GM21381 (cell line): ENCODE data around the gene CPT1B.
"Not testable (repeated sequence)": the region's sequence is repeated elsewhere in the genome, so short reads cannot be mapped to it uniquely, and the experiment has no call there.

ENCODE experiments used
- ATAC-seq: cut with Tn5 transposase; IDR thresholded peaks from one replicate; pipeline ENCODE4 v1.9.1; 2021; ENCODE audit warnings: mild to moderate bottlenecking, moderate library complexity; ENCODE audit not compliant: unreplicated experiment

Gene CPT1B

DNA sequence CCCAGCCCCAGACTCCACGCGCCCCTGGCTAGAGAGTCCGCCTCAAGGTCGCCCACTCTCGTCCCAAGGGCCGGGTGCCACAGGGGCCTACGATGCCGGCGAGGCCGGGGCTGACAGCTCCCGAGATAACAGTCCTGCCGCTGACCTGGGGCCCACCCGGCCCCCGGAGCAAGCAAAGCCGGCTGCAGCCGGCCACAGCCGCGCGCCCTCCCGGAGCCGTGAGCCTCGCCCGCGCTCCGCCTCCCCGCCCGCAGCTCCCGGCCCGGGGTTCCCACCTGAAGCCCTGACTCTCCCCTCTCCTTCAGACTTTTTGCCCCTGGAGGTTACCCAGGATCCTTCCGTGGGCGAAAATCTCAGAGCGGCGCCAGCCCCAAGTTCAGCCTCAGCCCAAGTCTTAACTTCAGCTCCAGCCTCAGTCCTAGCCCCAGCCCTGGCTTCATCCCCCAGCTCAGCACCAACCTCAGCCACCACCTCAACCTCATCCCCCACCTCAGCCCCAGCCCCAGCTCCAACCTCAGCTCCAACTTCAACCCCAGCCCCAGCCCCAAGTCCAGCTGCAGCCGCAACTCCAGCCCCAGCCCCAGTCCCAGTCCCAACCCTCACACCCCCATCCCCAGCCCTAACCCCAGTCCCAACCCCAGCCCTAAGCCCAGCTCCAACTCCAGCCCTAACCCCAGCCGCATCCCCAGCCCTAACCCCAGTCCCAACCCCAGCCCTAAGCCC lies 30.8 kb downstream of the CPT1B start:
- ATAC-seq = no peak

- ATAC-seq = no peak
These were observed 31.6 kb downstream of the CPT1B start for GRCh38 chr22:50546326-50547262.

GRCh38 chr22:50545522-50546325 lies 32.5 kb downstream of the CPT1B start, which contains the start of gene KLHDC7B:
KLHDC7B (plus strand) TSS chr22:50545899; CDS start chr22:50546244, 345 bp downstream.
- ATAC-seq = no peak

- no peak for ATAC-seq
These were observed 33.4 kb downstream of the CPT1B start for GRCh38 chr22:50544746-50545253.

DNA sequence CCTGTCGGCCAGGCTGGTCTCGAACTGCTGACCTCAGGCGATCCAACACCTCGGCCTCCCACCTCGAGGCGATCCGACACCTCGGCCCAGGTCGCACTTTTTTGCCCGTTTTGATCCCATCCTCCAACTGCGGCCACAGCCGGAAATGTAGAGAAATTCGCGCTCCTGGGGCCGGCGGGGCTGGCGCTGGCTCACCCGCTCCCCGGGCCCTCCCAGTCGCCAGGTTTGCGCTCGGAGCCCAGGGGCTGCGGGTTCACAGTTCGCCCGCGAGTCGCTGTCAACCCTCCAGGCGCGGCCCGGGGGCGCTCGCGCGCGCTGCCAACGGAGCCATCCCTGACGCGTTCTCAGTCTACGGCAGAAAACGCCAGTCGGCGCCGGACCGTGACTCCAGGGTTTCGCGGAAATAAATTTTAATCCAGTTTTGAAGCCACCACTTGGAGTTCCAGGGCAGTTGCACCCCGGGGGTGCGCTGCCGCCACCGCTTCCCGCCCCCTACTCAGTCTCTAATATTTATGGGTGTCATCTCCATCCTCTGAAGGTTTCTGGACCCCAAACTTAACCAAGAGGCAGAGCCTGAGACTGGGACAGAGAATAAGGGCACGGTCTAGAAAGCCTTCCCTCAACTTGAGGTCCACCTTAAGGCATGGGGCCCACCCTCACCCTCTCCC lies 34.0 kb downstream of the CPT1B start:
- ATAC-seq = no peak

GRCh38 chr22:50542416-50542927 lies 35.8 kb downstream of the CPT1B start:
- ATAC-seq = no peak

GRCh38 chr22:50541667-50542026 lies 36.6 kb downstream of the CPT1B start:
- not testable (repeated sequence) for ATAC-seq

GRCh38 chr22:50540381-50540780 lies 37.8 kb downstream of the CPT1B start:
- no peak for ATAC-seq

- ATAC-seq = no peak
These were observed 40.5 kb downstream of the CPT1B start for GRCh38 chr22:50537765-50538164.

DNA sequence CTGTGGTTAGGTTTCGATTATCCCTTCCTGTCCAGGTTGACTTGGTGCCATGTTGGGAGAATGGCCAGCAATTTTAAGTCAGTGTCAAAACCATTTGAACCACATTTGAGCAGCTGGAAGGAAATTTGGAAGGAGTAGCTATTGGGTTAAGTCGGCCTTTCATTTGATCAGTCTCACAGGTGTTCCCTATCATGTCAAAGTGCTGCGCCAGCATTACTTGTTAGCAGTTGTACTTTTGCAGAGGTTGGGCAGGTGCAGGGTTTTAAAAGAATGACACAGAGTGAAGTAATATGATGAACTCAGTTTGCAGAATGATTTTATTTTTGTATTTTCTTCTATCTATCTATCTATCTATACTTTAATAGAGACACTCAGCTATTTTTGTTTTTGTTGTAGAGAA lies 42.0 kb downstream of the CPT1B start:
- no peak for ATAC-seq

- ATAC-seq = no peak
These were observed 43.1 kb downstream of the CPT1B start for GRCh38 chr22:50535113-50535512.

- ATAC-seq = not testable (repeated sequence)
These were observed 44.1 kb downstream of the CPT1B start for GRCh38 chr22:50533856-50534711.

DNA sequence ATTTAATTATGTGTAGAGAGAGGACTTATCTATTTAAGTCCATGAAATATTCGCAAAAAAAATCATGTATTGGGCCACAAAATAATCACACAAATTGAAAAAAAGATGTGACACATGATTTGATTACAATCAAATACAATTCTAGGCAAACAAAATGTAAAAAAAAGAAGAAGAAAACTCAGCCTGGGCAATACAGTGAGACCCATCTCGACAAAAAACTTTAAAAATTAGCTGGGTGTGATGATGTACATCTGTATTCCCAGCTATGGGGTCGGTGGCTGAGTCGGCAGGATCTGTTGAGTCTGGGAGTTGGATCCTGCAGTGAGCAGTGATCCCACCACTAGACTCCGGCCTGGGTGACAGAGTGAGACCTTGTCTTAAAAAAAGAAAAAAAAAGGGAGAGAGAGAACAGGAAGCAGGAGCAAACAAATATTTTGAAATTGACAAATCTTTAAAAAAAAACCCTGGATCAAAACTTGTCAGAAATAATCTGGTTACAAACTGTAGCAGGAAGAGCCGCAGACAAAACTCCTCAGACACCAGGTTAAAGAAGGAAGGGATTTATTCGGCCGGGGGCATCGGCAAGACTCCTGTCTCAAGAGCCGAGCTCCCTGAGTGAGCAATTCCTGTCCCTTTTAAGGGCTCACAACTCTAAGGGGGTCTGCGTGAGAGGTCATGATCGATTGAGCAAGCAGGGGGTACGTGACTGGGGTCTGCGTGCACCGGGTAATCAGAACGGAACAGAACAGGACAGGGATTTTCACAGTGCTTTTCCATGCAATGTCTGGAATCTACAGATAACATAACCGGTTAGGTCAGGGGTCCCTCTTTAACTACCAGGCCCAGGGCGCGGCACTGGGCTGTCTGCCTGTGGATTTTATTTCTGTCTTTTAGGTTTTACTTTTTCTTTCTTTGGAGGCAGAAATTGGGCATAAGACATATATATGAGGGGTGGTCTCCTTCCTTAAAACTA lies 45.1 kb downstream of the CPT1B start:
- ATAC-seq = no peak

DNA sequence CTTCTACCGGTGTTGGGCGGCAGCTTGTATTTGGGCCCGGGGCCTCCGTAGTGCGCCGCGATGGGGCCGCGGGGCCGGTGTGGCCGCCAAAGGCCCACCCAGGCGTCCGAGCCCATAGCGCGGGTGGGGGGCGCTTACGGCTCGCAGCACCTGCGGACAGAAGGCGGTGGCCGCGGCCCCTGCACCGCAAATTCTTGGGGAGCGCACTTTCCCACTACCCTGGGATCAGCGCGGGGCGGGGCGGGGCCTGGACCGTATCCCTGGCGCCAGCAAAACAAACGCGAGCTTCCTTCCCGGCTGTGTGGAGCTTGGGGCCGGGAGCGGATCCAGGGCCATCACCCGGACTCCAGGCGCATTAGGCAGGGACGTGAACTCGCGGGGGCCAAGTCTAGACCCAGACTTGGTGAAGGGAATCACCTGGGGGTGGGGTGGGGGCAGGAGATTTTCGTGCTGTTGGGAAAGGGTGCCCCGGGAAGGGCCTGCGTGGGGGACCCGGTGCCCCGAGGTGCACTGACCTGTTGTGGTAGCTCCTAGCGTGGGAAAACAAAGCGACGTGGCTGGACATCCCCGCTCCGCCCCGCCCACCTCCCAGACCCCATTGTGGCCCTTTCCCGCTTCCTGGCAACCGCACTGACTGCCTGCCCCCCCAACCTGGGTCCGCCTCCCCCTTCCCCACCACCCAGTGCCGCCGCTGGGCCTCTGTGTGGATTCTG lies 46.1 kb downstream of the CPT1B start:
- ATAC-seq = no peak

DNA sequence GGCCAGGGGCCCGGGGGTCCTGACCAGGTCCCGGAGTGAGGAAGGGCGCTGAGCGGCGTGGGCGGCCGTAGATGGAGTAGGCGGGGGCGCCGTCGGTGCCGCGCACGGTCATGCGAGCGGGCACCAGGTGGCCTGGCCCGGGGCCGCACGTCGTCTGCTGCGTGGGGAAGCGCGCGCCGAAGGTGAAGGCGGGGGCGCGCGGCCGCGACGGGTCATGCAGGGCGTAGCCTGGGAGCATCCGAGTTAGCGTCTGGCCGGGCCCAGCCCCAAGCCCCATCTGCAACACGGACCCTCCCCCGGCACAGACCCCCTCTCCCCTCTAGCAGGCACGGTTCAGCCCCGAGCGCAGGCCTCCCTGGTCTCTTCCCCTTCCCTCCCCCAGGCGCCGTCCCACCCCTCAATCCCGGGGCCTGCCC lies 46.7 kb downstream of the CPT1B start:
- ATAC-seq = no peak

GRCh38 chr22:50530877-50531545 lies 47.2 kb downstream of the CPT1B start:
- ATAC-seq = no peak

DNA sequence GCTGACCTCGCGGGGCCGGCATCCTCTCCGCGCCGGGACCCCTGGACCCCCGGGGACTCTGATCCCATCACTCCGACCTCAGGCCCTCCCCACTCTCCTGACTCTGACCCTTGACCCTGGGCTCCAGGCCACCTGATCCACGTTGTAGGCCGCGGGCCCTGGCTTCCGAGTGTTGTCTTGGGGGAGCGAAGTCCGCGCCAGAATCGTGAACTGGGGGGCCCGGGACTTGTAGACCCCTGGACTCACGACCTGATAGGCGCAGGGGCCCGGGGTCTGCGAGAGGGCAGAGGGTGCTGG lies 47.7 kb downstream of the CPT1B start:
- ATAC-seq = no peak
